HFFc6 (cell line): ENCODE results near the gene ZNF385C. TPM values are rescaled to one million over a fixed set of nuclear protein-coding genes. Genes with fewer than 3 reads are reported as not detected.

Source experiments
- DNase-seq: peaks from one replicate; pipeline ENCODE4 v3.0.0-alpha.2; 2018
- H3K27ac Mint-ChIP-seq: 2 replicates; pipeline ENCODE4 v1.8.0; 2020; ENCODE audit warnings: mild to moderate bottlenecking, mixed read lengths
- H3K27me3 Mint-ChIP-seq: 2 replicates; pipeline ENCODE4 v1.8.0; 2021; ENCODE audit warnings: mild to moderate bottlenecking, moderate library complexity, mixed read lengths; ENCODE audit not compliant: insufficient read depth
- H3K36me3 Mint-ChIP-seq: 2 replicates; pipeline ENCODE4 v1.8.0; 2021; ENCODE audit warnings: low read depth, mixed read lengths
- H3K4me1 Mint-ChIP-seq: 2 replicates; pipeline ENCODE4 v1.8.0; 2020; ENCODE audit warnings: low read depth, mixed read lengths
- H3K4me3 Mint-ChIP-seq: 2 replicates; pipeline ENCODE4 v1.8.0; 2020; ENCODE audit warnings: mild to moderate bottlenecking, moderate library complexity, mixed read lengths
- H3K9me3 Mint-ChIP-seq: 2 replicates; pipeline ENCODE4 v1.8.0; 2020; ENCODE audit warnings: mild to moderate bottlenecking, mixed read lengths
- CTCF ChIP-seq: fragments of 200-600 bp; sonication (generic); IDR thresholded peaks from 2 replicates; pipeline ENCODE4 v1.5.0; 2021; ENCODE audit warnings: antibody characterized with exemption, mild to moderate bottlenecking
- total RNA-seq, 6 experiments: library from RNA; stranded (reverse); fragmentation: NEBNext Ultra II Directional; extraction: Animal tissue kit (Norgen Biotek cat#: 25700); gene quantifications; 2 replicates in 1 of 6; 3 replicates in 5 of 6; pipeline ENCODE4 v1.2.3, GENCODE V29; 2021

Gene ZNF385C
- total RNA-seq, 6 experiments from 2014 or later: not detected

DNA sequence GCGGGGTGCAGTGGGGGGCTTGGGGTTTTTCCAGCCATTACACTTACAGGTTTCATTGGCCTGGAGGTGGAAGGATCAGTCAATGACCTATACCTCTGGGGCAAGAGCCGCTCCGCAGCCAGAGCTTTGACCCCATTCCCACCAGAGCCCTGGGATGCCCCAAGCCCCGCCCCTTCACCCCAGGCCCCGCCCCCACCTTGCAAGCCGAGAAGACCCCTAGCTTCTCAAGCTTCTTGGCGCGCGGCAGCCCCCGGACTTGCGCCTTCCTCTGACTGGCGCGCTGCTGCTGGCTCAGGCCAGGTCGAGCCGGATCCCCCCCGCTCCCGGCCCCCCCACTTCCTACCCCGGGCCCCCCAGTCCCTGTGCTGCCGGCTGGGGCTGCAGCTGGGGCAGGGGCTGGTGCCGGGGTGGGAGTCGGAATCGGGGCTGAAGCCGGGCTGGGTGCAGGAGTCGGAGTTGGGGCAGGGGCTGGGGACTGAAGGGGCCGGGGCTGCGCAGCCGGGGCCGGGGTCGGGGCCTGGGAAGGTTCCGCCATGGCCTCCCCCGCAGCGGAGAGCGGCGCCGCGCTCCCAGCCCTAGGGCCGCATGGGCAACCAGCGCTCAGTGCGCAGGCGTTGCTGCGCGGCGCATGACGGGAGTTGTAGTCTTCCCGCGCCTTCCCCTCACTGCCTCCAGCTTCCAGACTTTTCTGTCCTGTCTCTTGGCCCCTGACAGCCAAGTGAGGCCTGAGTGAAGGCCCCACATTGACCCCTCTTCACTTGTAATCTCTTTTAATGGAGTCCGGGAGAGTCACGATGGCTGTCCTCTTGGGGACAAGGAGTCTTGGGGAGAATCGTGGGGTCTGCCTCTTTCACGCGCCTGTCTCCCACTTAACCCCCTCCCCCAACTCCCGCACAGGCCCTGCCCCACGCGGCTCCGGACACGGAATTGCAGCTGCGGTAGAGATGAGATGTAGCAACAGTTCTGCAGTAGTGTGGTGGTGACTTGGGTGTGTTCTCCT lies 22.8 kb upstream of the ZNF385C start, which contains the start of gene KAT2A:
TSS of gene KAT2A (minus strand) at position 598 of the 1,000 bp plus-strand sequence. CDS start at position 535, 63 bp downstream.
- Mint-ChIP-seq H3K27ac (peak within 1 kb of the TSS; percentile 53), H3K27me3 (peaks cover 5% of the 10 kb centered on the region), H3K9me3 (no peaks in the 10 kb centered on the region), H3K4me1 (peaks cover 29% of the 10 kb centered on the region), H3K36me3 (peaks cover 22% of the 10 kb centered on the region), H3K4me3 (peak within 1 kb of the TSS; percentile 76)
- no peak for TF ChIP-seq CTCF
- DNase-seq: peak; percentile 72

DNA sequence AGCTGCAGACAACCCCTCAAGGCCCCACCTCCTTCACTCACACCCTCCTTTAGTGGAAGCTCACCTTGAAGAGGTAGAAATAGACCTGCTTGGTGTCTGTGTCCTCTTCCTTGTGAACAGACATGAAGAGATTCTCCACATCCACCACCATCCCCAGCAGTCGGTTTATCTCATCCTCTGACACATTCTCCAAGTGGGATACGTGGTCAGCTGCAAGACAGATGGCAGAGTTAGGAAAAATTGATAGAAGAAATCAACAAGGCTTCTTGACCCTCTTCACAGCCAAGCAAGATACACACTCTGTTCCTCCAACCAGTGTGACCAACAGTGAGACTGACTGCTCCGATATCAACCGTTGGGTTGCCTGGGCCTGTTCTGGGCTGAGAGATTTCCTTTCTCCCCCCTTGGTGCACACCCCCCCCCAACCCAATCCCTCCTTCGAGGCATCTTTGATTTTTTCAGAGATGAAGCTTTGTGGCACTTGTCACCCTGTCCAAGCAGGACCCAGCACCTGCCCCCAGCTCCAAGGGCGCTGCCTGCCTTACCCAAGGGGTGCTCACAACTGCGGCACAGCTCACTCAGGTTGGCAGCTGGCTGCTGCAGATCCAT lies 22.0 kb upstream of the ZNF385C start:
- peaks cover 29% of the 10 kb centered on the region for H3K4me1 Mint-ChIP-seq
- peak overlapping the region; percentile 53 for H3K27ac Mint-ChIP-seq
- H3K9me3 Mint-ChIP-seq: no peaks in the 10 kb centered on the region
- H3K36me3 Mint-ChIP-seq: peaks cover 19% of the 10 kb centered on the region
- H3K27me3 Mint-ChIP-seq: peaks cover 5% of the 10 kb centered on the region
- TF ChIP-seq CTCF: no peak
- H3K4me3 Mint-ChIP-seq: peak overlapping the region; percentile 76
- DNase-seq: no peak

DNA sequence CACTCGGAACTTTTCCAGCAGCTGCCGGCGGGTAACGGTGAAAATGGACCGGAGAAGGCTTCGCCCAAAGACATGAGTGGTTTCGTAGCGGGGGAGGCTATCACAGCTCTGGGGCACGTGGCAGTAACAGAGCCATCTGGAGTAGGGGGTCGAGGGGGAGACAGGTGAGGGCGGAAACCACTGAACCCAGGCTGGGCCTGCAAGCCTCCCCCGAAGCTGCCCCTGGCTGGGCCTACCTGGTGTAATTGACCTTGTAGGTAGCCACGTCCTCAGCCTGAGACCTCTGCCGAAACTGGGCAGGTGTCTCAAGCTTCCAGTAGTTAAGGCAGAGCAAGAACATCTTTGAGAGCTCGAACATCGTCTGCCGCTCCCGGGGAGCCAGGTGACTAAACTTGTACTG lies 21.0 kb upstream of the ZNF385C start:
- no peak for DNase-seq
- H3K27me3 Mint-ChIP-seq: peaks cover 5% of the 10 kb centered on the region
- no peak for TF ChIP-seq CTCF
- peaks cover 14% of the 10 kb centered on the region for H3K36me3 Mint-ChIP-seq
- no peak overlapping the region; the same call in 1 of the 2 replicates for H3K27ac Mint-ChIP-seq
- H3K4me3 Mint-ChIP-seq: no peak overlapping the region
- no peaks in the 10 kb centered on the region for H3K9me3 Mint-ChIP-seq
- peaks cover 29% of the 10 kb centered on the region for H3K4me1 Mint-ChIP-seq

- Mint-ChIP-seq H3K9me3 (no peaks in the 10 kb centered on the region), H3K27ac (no peak overlapping the region; the same call in 1 of the 2 replicates), H3K4me3 (no peak overlapping the region), H3K36me3 (peaks cover 13% of the 10 kb centered on the region), H3K4me1 (peaks cover 29% of the 10 kb centered on the region), H3K27me3 (peaks cover 5% of the 10 kb centered on the region)
- DNase-seq: no peak
- peak; percentile 72 for TF ChIP-seq CTCF
These were observed 20.3 kb upstream of the ZNF385C start for GRCh38 chr17:42118545-42118944.

DNA sequence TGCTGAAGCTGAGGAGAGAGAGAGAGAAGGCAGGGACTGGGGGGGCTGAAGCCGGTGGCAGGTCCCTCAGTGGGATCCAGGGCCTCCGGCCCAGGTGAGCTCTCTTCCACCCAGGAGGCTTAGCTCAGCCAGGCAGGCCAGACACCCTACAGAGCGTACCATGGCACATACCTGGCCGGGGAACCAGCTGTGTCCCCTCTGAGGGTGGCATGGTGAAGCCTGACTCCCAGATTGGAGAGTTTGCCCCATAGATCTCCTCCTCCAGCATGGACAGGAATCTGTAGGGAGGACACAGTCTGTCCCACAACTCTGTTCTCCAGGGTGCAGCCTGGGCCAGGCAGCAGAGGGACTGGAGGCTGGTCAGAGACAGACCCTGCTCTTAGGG lies 19.8 kb upstream of the ZNF385C start:
- Mint-ChIP-seq H3K9me3 (no peaks in the 10 kb centered on the region), H3K4me3 (no peak overlapping the region), H3K27ac (no peak overlapping the region), H3K4me1 (peaks cover 29% of the 10 kb centered on the region), H3K36me3 (peaks cover 10% of the 10 kb centered on the region), H3K27me3 (peaks cover 5% of the 10 kb centered on the region)
- no peak for TF ChIP-seq CTCF
- no peak for DNase-seq
